IMR-90 (cell line): ENCODE measurements around the gene TEX50. TPM values are rescaled to one million over a fixed set of nuclear protein-coding genes. Genes with fewer than 3 reads are reported as not detected.
"Not testable (repeated sequence)": the region's sequence is repeated elsewhere in the genome, so short reads cannot be mapped to it uniquely, and the experiment has no call there.

ENCODE experiments used
- ATAC-seq: fragments of 200-7000 bp; cut with Tn5 transposase; 2 replicates; pipeline ENCODE4 v1.9.1; 2020; ENCODE audit warnings: low read depth, mild to moderate bottlenecking, moderate library complexity
- BruUV-seq: library from RNA; stranded (reverse); fragments of 400-500 nt; replicated peaks from 2 replicates; lab custom pipeline; 2021; lab: Mats Ljungman, UMichigan
- CTCF ChIA-PET: fragments of 300-600 bp; formaldehyde crosslinking; extraction: SDS; loops from one replicate; lab custom pipeline; 2021; ENCODE audit warnings: antibody characterized with exemption; lab: Yijun Ruan, JAX
- POLR2A ChIA-PET: fragments of 300-600 bp; sonication (Branson Sonifier 250); formaldehyde crosslinking; loops from one replicate; lab custom pipeline; 2022; ENCODE audit warnings: antibody characterized with exemption; ENCODE audit not compliant: unreplicated experiment; lab: Charles Lee
- DNase-seq: peaks from one replicate; pipeline ENCODE4 v3.0.0; 2013
- H2AFZ ChIP-seq: replicated peaks from 2 replicates; pipeline ENCODE3; 2013; ENCODE audit warnings: low read length, mild to moderate bottlenecking; ENCODE audit not compliant: poor library complexity
- H2AK5ac ChIP-seq: 2 replicates; pipeline ENCODE4 v1.6.1; 2013; ENCODE audit warnings: low read depth, low read length, inconsistent platforms
- H2AK9ac ChIP-seq: replicated peaks from 2 replicates; pipeline ENCODE3; 2013; ENCODE audit warnings: mild to moderate bottlenecking, low read depth, low read length, moderate library complexity; ENCODE audit not compliant: poor library complexity
- H2BK120ac ChIP-seq: 2 replicates; pipeline ENCODE4 v1.6.1; 2013; ENCODE audit warnings: low read depth, low read length, inconsistent platforms
- H2BK15ac ChIP-seq: 3 replicates; pipeline ENCODE4 v1.6.1; 2013; ENCODE audit warnings: low read depth, low read length, inconsistent platforms
- H2BK20ac ChIP-seq: 2 replicates; pipeline ENCODE4 v1.6.1; 2013; ENCODE audit warnings: low read depth, mild to moderate bottlenecking, inconsistent platforms, low read length, moderate library complexity
- H2BK5ac ChIP-seq: 2 replicates; pipeline ENCODE4 v1.6.1; 2013; ENCODE audit warnings: mild to moderate bottlenecking, low read depth, low read length, inconsistent platforms; ENCODE audit not compliant: poor library complexity, severe bottlenecking
- H3K14ac ChIP-seq: replicated peaks from 2 replicates; pipeline ENCODE4 v1.6.1; 2013; ENCODE audit warnings: low read depth, low read length, inconsistent platforms
- H3K18ac ChIP-seq: 2 replicates; pipeline ENCODE4 v1.6.1; 2013; ENCODE audit warnings: low read depth, low read length, control low read depth
- H3K23ac ChIP-seq: 2 replicates; pipeline ENCODE4 v1.6.1; 2013; ENCODE audit warnings: low read depth, low read length, inconsistent platforms
- H3K27ac ChIP-seq: 2 replicates; pipeline ENCODE4 v1.5.1; 2013; ENCODE audit warnings: mild to moderate bottlenecking, control low read depth, low read length; ENCODE audit not compliant: insufficient read depth
- H3K27me3 ChIP-seq: 2 replicates; pipeline ENCODE4 v1.6.1; 2013; ENCODE audit warnings: low read length; ENCODE audit not compliant: control insufficient read depth, insufficient read depth
- H3K36me3 ChIP-seq: 2 replicates; pipeline ENCODE4 v1.6.1; 2013; ENCODE audit warnings: low read length, mixed read lengths; ENCODE audit not compliant: control insufficient read depth, insufficient read depth
- H3K4ac ChIP-seq: 2 replicates; pipeline ENCODE4 v1.6.1; 2013; ENCODE audit warnings: low read depth, low read length, inconsistent platforms
- H3K4me1 ChIP-seq: 2 replicates; pipeline ENCODE4 v1.6.1; 2013; ENCODE audit warnings: low read length, mixed read lengths; ENCODE audit not compliant: control insufficient read depth, insufficient read depth
- H3K4me2 ChIP-seq: 2 replicates; pipeline ENCODE4 v1.6.1; 2013; ENCODE audit warnings: low read depth, mild to moderate bottlenecking, control low read depth, low read length, moderate library complexity
- H3K4me3 ChIP-seq: 2 replicates; pipeline ENCODE4 v1.5.1; 2013; ENCODE audit warnings: low read depth, mild to moderate bottlenecking, control low read depth, low read length, moderate library complexity; ENCODE audit not compliant: insufficient read depth
- H3K56ac ChIP-seq: 2 replicates; pipeline ENCODE4 v1.6.1; 2013; ENCODE audit warnings: low read length, inconsistent platforms; ENCODE audit not compliant: insufficient read depth; ENCODE audit errors: extremely low read depth
- H3K79me1 ChIP-seq, 2 experiments: 2 replicates each; pipeline ENCODE4 v1.6.1; 2013; ENCODE audit warnings: low read length in 2 of 2, inconsistent platforms in 1 of 2, low read depth in 1 of 2
- H3K9ac ChIP-seq: 2 replicates; pipeline ENCODE4 v1.6.1; 2013; ENCODE audit warnings: low read depth, low read length, control low read depth
- H3K9me1 ChIP-seq: 2 replicates; pipeline ENCODE4 v1.6.1; 2013; ENCODE audit warnings: low read length, inconsistent platforms; ENCODE audit not compliant: insufficient read depth
- H3K9me3 ChIP-seq: 2 replicates; pipeline ENCODE4 v1.6.1; 2013; ENCODE audit warnings: low read length; ENCODE audit not compliant: control insufficient read depth, insufficient read depth
- H4K20me1 ChIP-seq: 2 replicates; pipeline ENCODE4 v1.6.1; 2013; ENCODE audit warnings: low read length, inconsistent platforms; ENCODE audit not compliant: insufficient read depth
- H4K5ac ChIP-seq: 2 replicates; pipeline ENCODE4 v1.6.1; 2013; ENCODE audit warnings: mild to moderate bottlenecking, low read depth, low read length, control low read depth
- H4K8ac ChIP-seq, 2 experiments: 2 replicates each; pipeline ENCODE4 v1.6.1; 2013; ENCODE audit warnings: low read depth in 2 of 2, low read length in 2 of 2, control low read depth in 1 of 2, inconsistent platforms in 1 of 2
- H4K91ac ChIP-seq: 2 replicates; pipeline ENCODE4 v1.6.1; 2013; ENCODE audit warnings: low read depth, low read length, inconsistent platforms; ENCODE audit not compliant: insufficient read depth
- WGBS, 2 experiments: methylation state at CpG; one replicate each; pipeline versions ENCODE4 v1.1.5 to v1.1.7; 2013; ENCODE audit warnings: missing lambda C conversion rate in 2 of 2; ENCODE audit not compliant: insufficient read length in 1 of 2; ENCODE audit errors: extremely low coverage in 2 of 2; 5-methylcytosine and 5-hydroxymethylcytosine counted together
- dilution Hi-C: fragments of 300-500 bp; cut with HindIII; formaldehyde crosslinking; loops from one replicate; pipeline ENCODE4 v1.14.3; 2018; ENCODE audit warnings: low sequenced_read_pairs; ENCODE audit not compliant: unreplicated experiment
- in situ Hi-C: fragments of 300-500 bp; cut with MboI; formaldehyde crosslinking; loops from 3 replicates; pipeline ENCODE4 v1.14.3; 2019; ENCODE audit warnings: low sequenced_read_pairs, inconsistent platforms, mixed read lengths
- intact Hi-C: fragments of 100-400 bp; cut with micrococcal nuclease; formaldehyde crosslinking; loops from 2 replicates; pipeline ENCODE4 v1.10.0; 2022
- polyA plus RNA-seq, 3 experiments: library from polyadenylated mRNA; depleted of rRNA; stranded (reverse); fragments of >200 nt; gene quantifications; 2 replicates each; pipeline ENCODE4 v1.2.3, GENCODE V29; 2012; ENCODE audit warnings: low replicate concordance in 1 of 3
- total RNA-seq: library from RNA; depleted of rRNA; stranded (reverse); fragments of >200 nt; gene quantifications from 2 replicates; pipeline ENCODE4 v1.2.3, GENCODE V29; 2012; rRNA removed

The TEX50 gene
- total and polyA plus RNA-seq, 2 of the 4 experiments (the other 2 are of a cell fraction) = not detected

GRCh38 chr1:173685121-173685520 is 50.0 kb downstream of the TEX50 start:
- H3K4ac ChIP-seq, H2BK120ac ChIP-seq, CTCF ChIA-PET, H3K36me3 ChIP-seq, H2AK5ac ChIP-seq, H2AFZ ChIP-seq, intact Hi-C loops, H2AK9ac ChIP-seq, H3K4me3 ChIP-seq, in situ Hi-C loops, H3K9me3 ChIP-seq, H2BK15ac ChIP-seq, H3K27ac ChIP-seq, H4K91ac ChIP-seq, ATAC-seq, H4K20me1 ChIP-seq, H3K18ac ChIP-seq, H2BK20ac ChIP-seq, H3K56ac ChIP-seq, H3K14ac ChIP-seq, H2BK5ac ChIP-seq, POLR2A ChIA-PET, H3K9me1 ChIP-seq, H4K8ac ChIP-seq, H3K4me1 ChIP-seq, H3K9ac ChIP-seq, H4K5ac ChIP-seq, H3K23ac ChIP-seq, BruUV-seq, DNase-seq, H3K4me2 ChIP-seq, dilution Hi-C loops, H3K27me3 ChIP-seq, H3K79me1 ChIP-seq: not testable (repeated sequence)
- no CpG with 5 or more reads among the region's 3 CpGs for WGBS, 2 experiments

Other genes starting within 250 kb of the TEX50 start
- gene PRDX6, start 158.0 kb upstream of the TEX50 start, total RNA-seq = 293 and 373 TPM in 2 replicates
- gene PRDX6, start 158.0 kb upstream of the TEX50 start, polyA plus RNA-seq (2012; rRNA removed) = 348 and 426 TPM in 2 replicates
- gene SLC9C2, start 32.3 kb upstream of the TEX50 start, total RNA-seq = not detected in 2 replicates
- gene SLC9C2, start 32.3 kb upstream of the TEX50 start, polyA plus RNA-seq (2012; rRNA removed) = not detected in 2 replicates
- under 0.01 TPM in 1 of 2 replicates, not detected in the other for gene ANKRD45, start 34.5 kb downstream of the TEX50 start, total RNA-seq
- not detected in 2 replicates for gene ANKRD45, start 34.5 kb downstream of the TEX50 start, polyA plus RNA-seq (2012; rRNA removed)
- gene KLHL20, start 79.6 kb downstream of the TEX50 start, total RNA-seq = 23.3 and 25.8 TPM in 2 replicates
- 11.0 and 13.5 TPM in 2 replicates for gene KLHL20, start 79.6 kb downstream of the TEX50 start, polyA plus RNA-seq (2012; rRNA removed)
- gene DARS2, start 189.3 kb downstream of the TEX50 start, total RNA-seq = 18.8 and 22.8 TPM in 2 replicates
- 13.1 and 14.8 TPM in 2 replicates for gene DARS2, start 189.3 kb downstream of the TEX50 start, polyA plus RNA-seq (2012; rRNA removed)
- 21.1 and 21.9 TPM in 2 replicates for gene CENPL, start 189.5 kb downstream of the TEX50 start, total RNA-seq
- gene CENPL, start 189.5 kb downstream of the TEX50 start, polyA plus RNA-seq (2012; rRNA removed) = 4.8 and 6.3 TPM in 2 replicates
- gene GAS5, start 232.7 kb downstream of the TEX50 start, total RNA-seq = 380 and 450 TPM in 2 replicates
- 561 and 737 TPM in 2 replicates for gene GAS5, start 232.7 kb downstream of the TEX50 start, polyA plus RNA-seq (2012; rRNA removed)
- 9.7 and 13.1 TPM in 2 replicates for gene ZBTB37, start 233.0 kb downstream of the TEX50 start, total RNA-seq
- 0.92 and 1.0 TPM in 2 replicates for gene ZBTB37, start 233.0 kb downstream of the TEX50 start, polyA plus RNA-seq (2012; rRNA removed)